22Rv1 (cell line): ENCODE results near the gene FILIP1L.
"Not testable (repeated sequence)": the region's sequence is repeated elsewhere in the genome, so short reads cannot be mapped to it uniquely, and the experiment has no call there.

ENCODE experiments used
- CTCF ChIP-seq: fragments of 450-650 bp; IDR thresholded peaks from 2 replicates; pipeline ENCODE4 v1.5.1; 2017; ENCODE audit warnings: mild to moderate bottlenecking
- ZFX ChIP-seq: fragments of 450-650 bp; IDR thresholded peaks from 2 replicates; pipeline ENCODE4 v1.6.1; 2017; ENCODE audit warnings: antibody characterized with exemption, borderline replicate concordance

- TF ChIP-seq CTCF, ZFX: not testable (repeated sequence)
Observed at GRCh38 chr3:100051513-100051912, 62.8 kb downstream of the FILIP1L start.
